ENCODE measurements around the gene MYMX.

DNA sequence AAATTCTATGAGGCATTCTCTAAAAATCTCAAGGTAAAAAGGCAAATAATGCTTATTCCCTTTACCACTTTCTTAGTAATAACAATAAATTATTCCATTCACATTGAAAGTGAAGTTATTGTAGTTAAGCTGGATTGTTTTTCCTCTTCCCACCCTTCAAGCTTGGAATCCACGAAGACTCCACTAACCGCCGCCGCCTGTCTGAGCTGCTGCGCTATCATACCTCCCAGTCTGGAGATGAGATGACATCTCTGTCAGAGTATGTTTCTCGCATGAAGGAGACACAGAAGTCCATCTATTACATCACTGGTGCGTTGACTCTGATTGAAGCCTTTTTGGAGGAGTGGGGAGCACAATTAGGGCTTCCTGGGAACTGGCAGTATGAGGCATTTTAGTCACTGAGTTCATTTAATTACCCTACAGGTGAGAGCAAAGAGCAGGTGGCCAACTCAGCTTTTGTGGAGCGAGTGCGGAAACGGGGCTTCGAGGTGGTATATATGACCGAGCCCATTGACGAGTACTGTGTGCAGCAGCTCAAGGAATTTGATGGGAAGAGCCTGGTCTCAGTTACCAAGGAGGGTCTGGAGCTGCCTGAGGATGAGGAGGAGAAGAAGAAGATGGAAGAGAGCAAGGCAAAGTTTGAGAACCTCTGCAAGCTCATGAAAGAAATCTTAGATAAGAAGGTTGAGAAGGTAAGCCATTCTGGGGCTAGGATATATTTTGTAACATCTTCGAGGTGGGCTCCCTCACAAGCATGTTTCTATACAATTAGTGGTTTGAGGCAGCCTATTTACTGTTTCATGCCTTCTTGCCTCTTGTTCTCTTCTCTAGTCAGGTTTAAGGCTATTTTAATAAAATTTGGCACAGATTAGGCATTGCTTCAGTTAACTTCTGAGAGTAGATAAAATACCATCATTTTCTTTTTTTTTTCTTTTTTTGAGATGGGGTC lies 35.1 kb downstream of the MYMX start:
- TF ChIP-seq, protein P1, sequence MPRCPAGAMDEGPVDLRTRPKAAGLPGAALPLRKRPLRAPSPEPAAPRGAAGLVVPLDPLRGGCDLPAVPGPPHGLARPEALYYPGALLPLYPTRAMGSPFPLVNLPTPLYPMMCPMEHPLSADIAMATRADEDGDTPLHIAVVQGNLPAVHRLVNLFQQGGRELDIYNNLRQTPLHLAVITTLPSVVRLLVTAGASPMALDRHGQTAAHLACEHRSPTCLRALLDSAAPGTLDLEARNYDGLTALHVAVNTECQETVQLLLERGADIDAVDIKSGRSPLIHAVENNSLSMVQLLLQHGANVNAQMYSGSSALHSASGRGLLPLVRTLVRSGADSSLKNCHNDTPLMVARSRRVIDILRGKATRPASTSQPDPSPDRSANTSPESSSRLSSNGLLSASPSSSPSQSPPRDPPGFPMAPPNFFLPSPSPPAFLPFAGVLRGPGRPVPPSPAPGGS (IDR thresholded peaks at IDR 0.05) = no peak
- TF ChIP-seq CTCF (IDR thresholded peaks at IDR 0.05) = no peak
- no peak for TF ChIP-seq USF2 (IDR thresholded peaks at IDR 0.05)
- no peak for TF ChIP-seq FOSL2 (IDR thresholded peaks at IDR 0.05)
- TF ChIP-seq FOSL2 (CRISPR knock-in tag; IDR thresholded peaks at IDR 0.05) = no peak

All from A549 (cell line).